ENCODE data around the gene ZNF397.

Gene ZNF397

GRCh38 chr18:35240664-35241447 lies at the start of gene ZNF397:
Gene ZNF397 (plus strand): TSS chr18:35241034. CDS start chr18:35242471, 1,437 bp downstream.
- ATAC-seq: peak; percentile 99
- TF ChIP-seq CSRNP3 (CRISPR knock-in tag; IDR thresholded peaks at IDR 0.05): peak; percentile 65; the same call in 1 of the 2 replicates
- no peak for TF ChIP-seq ZFP3 (CRISPR knock-in tag; IDR thresholded peaks at IDR 0.05)
- TF ChIP-seq OSR1 (CRISPR knock-in tag; IDR thresholded peaks at IDR 0.05): no peak
- no peak for TF ChIP-seq TOX (CRISPR knock-in tag; IDR thresholded peaks at IDR 0.05; ENCODE audit: borderline replicate concordance)
- TF ChIP-seq CSDC2 (CRISPR knock-in tag; IDR thresholded peaks at IDR 0.05): 0 out of 2 replicates have a peak, but pooled peaks have one; percentile 56
- TF ChIP-seq TSHZ2 (CRISPR knock-in tag; IDR thresholded peaks at IDR 0.05): no peak
- no peak for TF ChIP-seq TCF4 (CRISPR knock-in tag; IDR thresholded peaks at IDR 0.05; ENCODE audit: borderline replicate concordance)
- no peak for TF ChIP-seq BACH2 (CRISPR knock-in tag; IDR thresholded peaks at IDR 0.05; ENCODE audit: borderline replicate concordance)
- no peak for TF ChIP-seq RARB (CRISPR knock-in tag; IDR thresholded peaks at IDR 0.05)

GRCh38 chr18:35191698-35192025 lies 49.2 kb upstream of the ZNF397 start:
- TF ChIP-seq TOX (CRISPR knock-in tag; IDR thresholded peaks at IDR 0.05; ENCODE audit: borderline replicate concordance) (no peak), GLIS3 (CRISPR knock-in tag; IDR thresholded peaks at IDR 0.05) (no peak)
- ATAC-seq: no peak

- no peak for ATAC-seq
- TF ChIP-seq ZFP3 (CRISPR knock-in tag; IDR thresholded peaks at IDR 0.05): no peak
- TF ChIP-seq, protein P1, sequence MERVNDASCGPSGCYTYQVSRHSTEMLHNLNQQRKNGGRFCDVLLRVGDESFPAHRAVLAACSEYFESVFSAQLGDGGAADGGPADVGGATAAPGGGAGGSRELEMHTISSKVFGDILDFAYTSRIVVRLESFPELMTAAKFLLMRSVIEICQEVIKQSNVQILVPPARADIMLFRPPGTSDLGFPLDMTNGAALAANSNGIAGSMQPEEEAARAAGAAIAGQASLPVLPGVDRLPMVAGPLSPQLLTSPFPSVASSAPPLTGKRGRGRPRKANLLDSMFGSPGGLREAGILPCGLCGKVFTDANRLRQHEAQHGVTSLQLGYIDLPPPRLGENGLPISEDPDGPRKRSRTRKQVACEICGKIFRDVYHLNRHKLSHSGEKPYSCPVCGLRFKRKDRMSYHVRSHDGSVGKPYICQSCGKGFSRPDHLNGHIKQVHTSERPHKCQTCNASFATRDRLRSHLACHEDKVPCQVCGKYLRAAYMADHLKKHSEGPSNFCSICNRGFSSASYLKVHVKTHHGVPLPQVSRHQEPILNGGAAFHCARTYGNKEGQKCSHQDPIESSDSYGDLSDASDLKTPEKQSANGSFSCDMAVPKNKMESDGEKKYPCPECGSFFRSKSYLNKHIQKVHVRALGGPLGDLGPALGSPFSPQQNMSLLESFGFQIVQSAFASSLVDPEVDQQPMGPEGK (CRISPR knock-in tag; IDR thresholded peaks at IDR 0.05; ENCODE audit: borderline replicate concordance): no peak
- no peak for TF ChIP-seq CSDC2 (CRISPR knock-in tag; IDR thresholded peaks at IDR 0.05)
- no peak for TF ChIP-seq GLIS3 (CRISPR knock-in tag; IDR thresholded peaks at IDR 0.05)
- TF ChIP-seq ZNF8 (CRISPR knock-in tag; IDR thresholded peaks at IDR 0.05): no peak
- no peak for TF ChIP-seq ARNTL (CRISPR knock-in tag; IDR thresholded peaks at IDR 0.05; ENCODE audit: borderline replicate concordance, low read depth)
- TF ChIP-seq ESRRG (CRISPR knock-in tag; IDR thresholded peaks at IDR 0.05): no peak
- TF ChIP-seq ZFP30 (CRISPR knock-in tag; IDR thresholded peaks at IDR 0.05): no peak
- no peak for TF ChIP-seq ISL1 (CRISPR knock-in tag; IDR thresholded peaks at IDR 0.05)
- TF ChIP-seq RARB (CRISPR knock-in tag; IDR thresholded peaks at IDR 0.05): no peak
- TF ChIP-seq ZC3H10 (CRISPR knock-in tag; IDR thresholded peaks at IDR 0.05): no peak
- TF ChIP-seq TSHZ2 (CRISPR knock-in tag; IDR thresholded peaks at IDR 0.05): no peak
- TF ChIP-seq PPARA (CRISPR knock-in tag; IDR thresholded peaks at IDR 0.05; ENCODE audit: borderline replicate concordance): no peak
- no peak for TF ChIP-seq ZNF565 (CRISPR knock-in tag; conservative IDR thresholded peaks at IDR 0.05; ENCODE audit: low read depth)
- no peak for TF ChIP-seq BACH2 (CRISPR knock-in tag; IDR thresholded peaks at IDR 0.05; ENCODE audit: borderline replicate concordance)
- TF ChIP-seq POU6F1 (CRISPR knock-in tag; IDR thresholded peaks at IDR 0.05; ENCODE audit: borderline replicate concordance, low read depth): no peak
- no peak for TF ChIP-seq SNAI2 (CRISPR knock-in tag; IDR thresholded peaks at IDR 0.05)
- TF ChIP-seq CSRNP3 (CRISPR knock-in tag; IDR thresholded peaks at IDR 0.05): no peak
- TF ChIP-seq TOX (CRISPR knock-in tag; IDR thresholded peaks at IDR 0.05; ENCODE audit: borderline replicate concordance): no peak
- no peak for TF ChIP-seq TCF4 (CRISPR knock-in tag; IDR thresholded peaks at IDR 0.05; ENCODE audit: borderline replicate concordance)
Observed at GRCh38 chr18:35192415-35192814, 48.4 kb upstream of the ZNF397 start.

Data from SK-N-SH treated with all-trans-retinoic acid at 6 μM for 48 hours (cell line).